Suprapubic skin (tissue), 3 donors: ENCODE measurements around the gene LDAH.

Experiments
- CTCF ChIP-seq, 2 donors: fragments of 200-600 bp in 1 of 2; fragments of 450-650 bp in 1 of 2; sonication (generic) in 1 of 2; IDR thresholded peaks; one replicate each; pipeline ENCODE4 v1.5.1; 2016 to 2019; ENCODE audit warnings: antibody characterized with exemption in 2 of 2, mild to moderate bottlenecking in 1 of 2, moderate library complexity in 1 of 2
- POLR2A ChIP-seq, 2 donors: fragments of 450-650 bp; IDR thresholded peaks; one replicate each; pipeline ENCODE4 v1.6.1; 2017; ENCODE audit warnings: antibody characterized with exemption in 2 of 2, mild to moderate bottlenecking in 2 of 2, moderate library complexity in 2 of 2

GRCh38 chr2:20697322-20697934 is 125.5 kb downstream of the LDAH start:
- no peak for TF ChIP-seq CTCF (IDR thresholded peaks at IDR 0.05)
- TF ChIP-seq POLR2A (IDR thresholded peaks at IDR 0.05): no peak
